ENCODE results near the gene MYEF2.

The MYEF2 gene

DNA sequence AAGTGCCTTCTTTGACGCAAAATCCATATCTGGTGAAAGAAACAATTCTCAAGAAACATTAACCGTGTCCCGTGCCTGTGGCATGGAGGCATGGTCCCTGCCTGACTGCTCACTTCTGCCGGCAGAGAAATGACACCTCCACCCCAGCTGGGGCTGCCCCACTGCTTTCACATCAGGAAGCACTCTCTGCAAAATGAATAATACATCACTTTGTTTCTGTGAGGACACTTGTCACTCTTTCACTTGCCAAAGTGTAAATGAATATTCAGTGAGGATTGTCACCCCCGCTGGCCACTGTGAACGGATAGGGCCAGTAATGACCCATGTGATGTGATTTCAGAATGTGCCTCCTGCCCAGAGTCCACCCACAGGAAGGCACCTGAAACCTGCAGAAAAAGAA lies 88.4 kb downstream of the MYEF2 start:
- in situ Hi-C loops (cut with MboI; ENCODE audit: low sequenced_read_pairs) = no loop called here

DNA sequence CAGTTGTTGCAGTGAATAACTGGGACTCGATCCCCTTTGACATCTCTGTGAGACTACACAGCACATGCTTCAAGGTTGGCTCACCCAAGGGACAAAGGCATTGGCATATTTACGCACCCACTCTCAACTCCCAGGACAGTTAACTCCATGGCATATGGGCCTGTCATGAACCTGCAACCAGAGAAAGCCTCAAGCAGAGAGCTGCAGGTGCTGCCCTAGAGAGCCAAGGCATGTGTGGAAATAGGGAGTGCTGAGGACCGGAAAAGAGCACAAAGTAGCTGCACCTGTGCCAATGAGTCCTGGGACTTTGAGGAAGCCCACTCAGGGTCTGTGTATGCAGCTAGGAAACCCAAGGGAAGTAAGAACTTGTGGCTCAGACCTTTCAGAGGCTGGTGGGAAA lies 90.3 kb downstream of the MYEF2 start:
- in situ Hi-C loops (cut with MboI; ENCODE audit: low sequenced_read_pairs) = no loop called here

DNA sequence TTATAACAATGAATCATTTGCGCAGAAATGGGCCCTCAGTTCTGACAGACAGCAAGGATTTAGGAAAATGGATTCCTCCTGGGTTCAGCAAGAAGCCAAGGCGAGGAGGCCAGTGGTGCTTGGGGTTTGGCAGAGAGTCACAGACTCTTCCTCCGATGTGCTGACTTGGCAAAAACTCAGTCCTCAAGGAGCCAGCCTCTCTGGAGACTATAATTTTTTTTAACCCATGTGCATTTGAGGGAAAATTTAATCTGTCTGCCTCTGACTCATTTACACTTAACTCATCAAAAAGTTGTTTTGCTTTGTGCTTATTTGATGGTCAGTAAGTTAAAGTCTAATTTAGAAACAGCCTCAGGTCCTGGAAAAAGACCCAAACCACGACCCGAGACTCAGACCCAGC lies 91.5 kb downstream of the MYEF2 start:
- in situ Hi-C loops (cut with MboI; ENCODE audit: low sequenced_read_pairs) = no loop called here

DNA sequence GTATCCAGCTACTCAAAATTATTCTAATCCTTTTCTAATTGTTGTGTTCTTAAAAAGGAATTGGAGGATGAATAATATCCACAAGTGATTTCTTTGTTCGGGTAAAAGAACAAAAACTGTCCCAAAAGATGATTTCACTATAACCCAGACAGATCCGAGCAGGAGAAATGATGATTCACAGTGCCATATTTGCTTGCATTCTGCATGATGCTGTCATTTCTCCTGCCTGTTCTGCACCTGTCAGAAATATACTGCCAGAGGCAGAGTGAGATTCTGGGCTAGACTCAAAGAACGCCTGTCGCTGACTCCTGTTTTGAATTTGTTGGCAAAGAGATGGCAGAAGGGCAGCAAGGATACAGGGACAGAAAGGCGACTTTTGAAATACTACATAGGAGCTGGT lies 92.0 kb downstream of the MYEF2 start:
- in situ Hi-C loops (cut with MboI; ENCODE audit: low sequenced_read_pairs) = no loop called here

DNA sequence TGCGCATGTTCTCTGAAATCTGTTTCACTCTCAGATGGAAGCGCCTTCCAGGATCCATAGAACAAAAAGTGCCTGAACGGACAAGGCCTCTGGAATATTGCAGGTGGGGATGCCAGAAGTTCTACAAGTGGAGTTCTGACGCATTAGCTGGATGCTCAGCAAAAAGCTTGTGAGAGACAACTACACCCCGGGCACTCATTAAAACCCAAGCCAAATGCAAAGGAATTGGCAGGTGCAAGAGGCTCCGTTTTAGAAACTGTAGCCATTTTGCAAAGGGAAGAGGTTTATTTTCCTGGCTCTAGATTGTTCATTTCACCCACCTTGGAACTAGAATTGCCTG lies 92.5 kb downstream of the MYEF2 start:
- in situ Hi-C loops (cut with MboI; ENCODE audit: low sequenced_read_pairs) = no loop called here

DNA sequence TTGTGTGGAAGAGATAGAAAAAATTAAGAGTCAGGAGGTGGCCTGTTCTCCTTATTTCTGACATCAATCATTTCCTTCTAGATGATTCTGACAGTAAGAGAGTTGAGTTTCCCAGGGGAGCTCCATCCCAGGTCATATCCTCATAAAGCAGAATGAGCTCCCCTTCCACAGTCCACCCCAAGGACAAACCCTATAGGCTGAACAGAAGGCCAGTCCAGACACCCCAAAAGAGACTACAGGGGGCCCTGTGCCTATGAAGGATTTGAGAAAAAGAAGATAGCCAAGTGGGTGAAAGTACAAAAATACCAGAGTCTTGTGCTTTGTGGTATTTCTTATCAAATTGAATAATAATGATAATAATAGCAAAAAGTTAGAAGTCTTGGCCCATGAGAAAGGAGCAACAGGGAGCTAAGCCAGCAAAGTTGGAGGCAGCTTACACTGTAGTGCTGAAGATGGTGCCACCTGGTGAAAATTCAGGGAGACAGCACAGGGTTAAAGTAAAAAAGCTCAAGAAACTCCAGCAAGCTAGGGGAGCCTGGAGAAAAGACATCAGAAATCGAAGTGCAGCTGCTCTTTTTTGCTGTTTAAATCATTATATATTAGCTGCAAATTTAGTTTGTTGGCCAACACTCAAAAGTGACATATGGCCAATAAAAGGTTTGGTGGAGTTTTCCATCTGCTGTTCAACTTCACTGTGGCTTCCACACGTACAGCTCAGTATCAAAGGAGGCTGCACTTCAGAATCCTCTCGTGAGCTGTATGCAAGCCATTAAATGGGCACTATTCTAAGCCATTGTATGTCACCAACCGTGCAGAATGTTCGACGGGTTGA lies 93.1 kb downstream of the MYEF2 start:
- in situ Hi-C loops (cut with MboI; ENCODE audit: low sequenced_read_pairs) = no loop called here
